Tibial nerve (tissue), 4 donors: Measurements from ENCODE around the gene SMAD7.

Experiments used
- CTCF ChIP-seq, 5 experiments: fragments of 200-600 bp in 3 of 5; fragments of 450-650 bp in 2 of 5; sonication (generic) in 3 of 5; IDR thresholded peaks; one replicate each; pipeline ENCODE4 v1.5.1; 2016 to 2019; ENCODE audit warnings: antibody characterized with exemption in 5 of 5, mild to moderate bottlenecking in 3 of 5, moderate library complexity in 2 of 5
- EP300 ChIP-seq, 2 donors: sonication (generic); formaldehyde crosslinking; IDR thresholded peaks; one replicate each; pipeline ENCODE4 v1.6.1; 2017; ENCODE audit warnings: antibody characterized with exemption in 2 of 2, mild to moderate bottlenecking in 1 of 2
- POLR2A ChIP-seq, 2 donors: fragments of 450-650 bp; IDR thresholded peaks; one replicate each; pipeline ENCODE4 v1.6.1; 2017; ENCODE audit warnings: antibody characterized with exemption in 2 of 2, mild to moderate bottlenecking in 2 of 2, moderate library complexity in 2 of 2

GRCh38 chr18:48957616-48958015 is 6.9 kb upstream of the SMAD7 start:
- TF ChIP-seq CTCF (IDR thresholded peaks at IDR 0.05): no peak
- no peak for TF ChIP-seq POLR2A (IDR thresholded peaks at IDR 0.05)
- TF ChIP-seq EP300 (IDR thresholded peaks at IDR 0.05): no peak
